Activated naive CD8-positive, alpha-beta T cell treated with anti-CD3 and anti-CD28 coated beads, Interleukin-2, amount 10 ng/mL, durations not matched to agents 7 days and 5 days (primary cell): ENCODE measurements around the gene MYO9B. TPM values are rescaled to one million over a fixed set of nuclear protein-coding genes. Genes with fewer than 3 reads are reported as not detected.

Source experiments
- ATAC-seq: fragments of 150-1000 bp; cut with Tn5 transposase; one replicate; pipeline ENCODE4 v1.10.0; 2021; ENCODE audit warnings: low read depth, moderate library complexity
- POLR2A ChIA-PET: fragments of 350-600 bp; sonication (Branson Sonifier 250); formaldehyde crosslinking; loops from one replicate; lab custom pipeline; 2021; ENCODE audit warnings: antibody characterized with exemption; lab: Charles Lee
- DNase-seq: peaks from one replicate; pipeline ENCODE4 v3.0.0; 2021
- H3K27ac Mint-ChIP-seq: one replicate; pipeline ENCODE4 v1.8.0; 2022; ENCODE audit warnings: mild to moderate bottlenecking, mixed read lengths
- H3K27me3 Mint-ChIP-seq: one replicate; pipeline ENCODE4 v1.8.0; 2022; ENCODE audit warnings: mild to moderate bottlenecking, moderate library complexity, mixed read lengths
- H3K36me3 Mint-ChIP-seq: one replicate; pipeline ENCODE4 v1.8.0; 2021; ENCODE audit warnings: mild to moderate bottlenecking, mixed read lengths
- H3K4me1 Mint-ChIP-seq: one replicate; pipeline ENCODE4 v1.8.0; 2021; ENCODE audit warnings: mixed read lengths
- H3K4me3 Mint-ChIP-seq: one replicate; pipeline ENCODE4 v1.8.0; 2022; ENCODE audit warnings: mild to moderate bottlenecking, moderate library complexity, mixed read lengths
- H3K9me3 Mint-ChIP-seq: one replicate; pipeline ENCODE4 v1.8.0; 2021; ENCODE audit warnings: mixed read lengths
- total RNA-seq, 2 experiments: library from RNA; stranded (reverse); gene quantifications; one replicate each; pipeline ENCODE4 v1.2.3, GENCODE V29; 2021

Gene MYO9B
- total RNA-seq, 2 experiments from 2014 or later, result 275 to 285 TPM

- Mint-ChIP-seq H3K27me3 (no peaks in the 10 kb centered on the region), H3K9me3 (no peaks in the 10 kb centered on the region), H3K4me3 (no peak overlapping the region), H3K36me3 (peaks cover 63% of the 10 kb centered on the region), H3K27ac (no peak overlapping the region), H3K4me1 (peaks cover 6% of the 10 kb centered on the region)
- no peak for ATAC-seq
- POLR2A ChIA-PET, result interaction anchor here (1.1 kb wide), 1 partner anchor 11 kb away, joined by 3 read pairs; no protein-coding TSS in a partner anchor
- DNase-seq, result no peak
Measured at GRCh38 chr19:17200408-17201079, 125.0 kb downstream of the MYO9B start.

- ATAC-seq, result no peak
Measured at GRCh38 chr19:17202249-17202648, 126.7 kb downstream of the MYO9B start.

GRCh38 chr19:17202713-17203112, 127.1 kb downstream of the MYO9B start:
- no peaks in the 10 kb centered on the region for H3K27me3 Mint-ChIP-seq
- H3K36me3 Mint-ChIP-seq, result peaks cover 53% of the 10 kb centered on the region
- POLR2A ChIA-PET, result interaction anchor here (0.7 kb wide), 1 partner anchor 32 kb away, joined by 3 read pairs; no protein-coding TSS in a partner anchor
- no peak for ATAC-seq
- no peak overlapping the region for H3K27ac Mint-ChIP-seq
- H3K4me1 Mint-ChIP-seq, result no peaks in the 10 kb centered on the region
- DNase-seq, result no peak
- H3K9me3 Mint-ChIP-seq, result no peaks in the 10 kb centered on the region
- H3K4me3 Mint-ChIP-seq, result no peak overlapping the region

More at GRCh38 chr19:17202249-17202648, 126.7 kb downstream of the MYO9B start:
- DNase-seq, result no peak
- Mint-ChIP-seq H3K4me3 (no peak overlapping the region), H3K27ac (no peak overlapping the region), H3K27me3 (no peaks in the 10 kb centered on the region), H3K9me3 (no peaks in the 10 kb centered on the region), H3K36me3 (peaks cover 56% of the 10 kb centered on the region), H3K4me1 (peaks cover under 1% of the 10 kb centered on the region)
- POLR2A ChIA-PET, result no interaction called here

- H3K27ac Mint-ChIP-seq, result no peak overlapping the region
- peaks cover 7% of the 10 kb centered on the region for H3K4me1 Mint-ChIP-seq
- H3K9me3 Mint-ChIP-seq, result no peaks in the 10 kb centered on the region
- H3K27me3 Mint-ChIP-seq, result no peaks in the 10 kb centered on the region
- H3K36me3 Mint-ChIP-seq, result peaks cover 48% of the 10 kb centered on the region
- ATAC-seq (peak; percentile 69), DNase-seq (peak; percentile 52)
- POLR2A ChIA-PET, result interaction anchor here (1.0 to 3.4 kb wide), 2 partner anchors 10 to 76 kb away, joined by 3 to 15 read pairs; partner anchors contain the start of gene USE1
- H3K4me3 Mint-ChIP-seq, result no peak overlapping the region
Measured at GRCh38 chr19:17205237-17206140, 129.9 kb downstream of the MYO9B start.

GRCh38 chr19:17206736-17207581, 131.4 kb downstream of the MYO9B start:
- Mint-ChIP-seq H3K4me1 (peaks cover 7% of the 10 kb centered on the region), H3K9me3 (no peaks in the 10 kb centered on the region), H3K27me3 (no peaks in the 10 kb centered on the region), H3K36me3 (peaks cover 37% of the 10 kb centered on the region), H3K4me3 (no peak overlapping the region), H3K27ac (no peak overlapping the region)
- no peak for DNase-seq
- POLR2A ChIA-PET, result interaction anchor here (1.5 to 3.4 kb wide), 2 partner anchors 8 to 29 kb away, joined by 3 to 15 read pairs; partner anchors contain the start of gene USE1
- ATAC-seq, result no peak

GRCh38 chr19:17209126-17210036, 133.8 kb downstream of the MYO9B start:
- no peak overlapping the region for H3K4me3 Mint-ChIP-seq
- no peak overlapping the region for H3K27ac Mint-ChIP-seq
- H3K27me3 Mint-ChIP-seq, result no peaks in the 10 kb centered on the region
- POLR2A ChIA-PET, result no interaction called here
- peaks cover 22% of the 10 kb centered on the region for H3K36me3 Mint-ChIP-seq
- H3K9me3 Mint-ChIP-seq, result no peaks in the 10 kb centered on the region
- DNase-seq (peak; percentile 55), ATAC-seq (peak; percentile 38)
- H3K4me1 Mint-ChIP-seq, result peaks cover 9% of the 10 kb centered on the region

GRCh38 chr19:17210296-17210695, 134.7 kb downstream of the MYO9B start:
- no peak for DNase-seq
- Mint-ChIP-seq H3K27me3 (no peaks in the 10 kb centered on the region), H3K4me1 (peaks cover 14% of the 10 kb centered on the region), H3K4me3 (no peak overlapping the region), H3K9me3 (no peaks in the 10 kb centered on the region), H3K36me3 (peaks cover 21% of the 10 kb centered on the region), H3K27ac (no peak overlapping the region)
- POLR2A ChIA-PET, result no interaction called here
- no peak for ATAC-seq

- POLR2A ChIA-PET, result no interaction called here
- Mint-ChIP-seq H3K4me1 (peaks cover 18% of the 10 kb centered on the region), H3K36me3 (peaks cover 20% of the 10 kb centered on the region), H3K9me3 (no peaks in the 10 kb centered on the region), H3K27me3 (no peaks in the 10 kb centered on the region), H3K27ac (no peak overlapping the region), H3K4me3 (no peak overlapping the region)
- no peak for DNase-seq
- no peak for ATAC-seq
Measured at GRCh38 chr19:17211547-17212446, 136.2 kb downstream of the MYO9B start.

GRCh38 chr19:17213334-17213733, 137.8 kb downstream of the MYO9B start:
- Mint-ChIP-seq H3K27ac (no peak overlapping the region), H3K4me3 (no peak overlapping the region), H3K9me3 (no peaks in the 10 kb centered on the region), H3K27me3 (no peaks in the 10 kb centered on the region), H3K4me1 (peaks cover 18% of the 10 kb centered on the region), H3K36me3 (peaks cover 26% of the 10 kb centered on the region)
- POLR2A ChIA-PET, result interaction anchor here (0.6 kb wide), 1 partner anchor 138 kb away, joined by 4 read pairs; the partner anchor contains the start of gene MYO9B
- DNase-seq (no peak), ATAC-seq (no peak)

GRCh38 chr19:17214508-17215126, 139.0 kb downstream of the MYO9B start:
- no peaks in the 10 kb centered on the region for H3K27me3 Mint-ChIP-seq
- peak overlapping the region; percentile 90 for H3K4me3 Mint-ChIP-seq
- DNase-seq, result no peak
- peak overlapping the region; percentile 99 for H3K27ac Mint-ChIP-seq
- no peaks in the 10 kb centered on the region for H3K9me3 Mint-ChIP-seq
- peaks cover 11% of the 10 kb centered on the region for H3K4me1 Mint-ChIP-seq
- no peak for ATAC-seq
- POLR2A ChIA-PET, result interaction anchor here (0.5 to 2.4 kb wide), 14 partner anchors 10 to 555 kb away, joined by 3 to 48 read pairs (median 7); partner anchors contain the start of genes BABAM1, OCEL1 and SMIM7
- H3K36me3 Mint-ChIP-seq, result peaks cover 25% of the 10 kb centered on the region
